Astrocyte (in vitro differentiated cells and primary cell): ENCODE data around the gene WBP1. TPM values are rescaled to one million over a fixed set of nuclear protein-coding genes. Genes with fewer than 3 reads are reported as not detected.

ENCODE experiments used
- DNase-seq: peaks from one replicate; pipeline ENCODE4 v3.0.0-alpha.2; 2010; ENCODE audit warnings: low read depth
- FAIRE-seq: peaks from 2 replicates; lab custom pipeline; 2011; peaks lifted over from hg19 to GRCh38; lab: Jason Lieb, UNC
- H2AFZ ChIP-seq: 2 replicates; pipeline ENCODE4 v1.6.0; 2012; ENCODE audit warnings: low read depth, low read length, inconsistent platforms
- H3K27ac ChIP-seq: 2 replicates; pipeline ENCODE4 v1.5.1; 2011; ENCODE audit warnings: low read depth, low read length, inconsistent platforms
- H3K27me3 ChIP-seq: 2 replicates; pipeline ENCODE4 v1.6.0; 2011; ENCODE audit warnings: low read length, inconsistent platforms; ENCODE audit not compliant: insufficient read depth
- H3K36me3 ChIP-seq: 2 replicates; pipeline ENCODE4 v1.5.1; 2011; ENCODE audit warnings: low read length, inconsistent platforms; ENCODE audit not compliant: insufficient read depth
- H3K4me1 ChIP-seq: 2 replicates; pipeline ENCODE4 v1.5.1; 2011; ENCODE audit warnings: low read length, inconsistent platforms; ENCODE audit not compliant: insufficient read depth
- H3K4me2 ChIP-seq: 2 replicates; pipeline ENCODE4 v1.6.0; 2012; ENCODE audit warnings: low read length, inconsistent platforms
- H3K4me3 ChIP-seq: 2 replicates; pipeline ENCODE4 v1.5.1; 2011; ENCODE audit warnings: low read depth, mild to moderate bottlenecking, low read length, inconsistent platforms; ENCODE audit not compliant: insufficient read depth
- H3K79me2 ChIP-seq: 2 replicates; pipeline ENCODE4 v1.6.0; 2012; ENCODE audit warnings: mild to moderate bottlenecking, low read length, inconsistent platforms; ENCODE audit not compliant: insufficient read depth
- H3K9ac ChIP-seq: 2 replicates; pipeline ENCODE4 v1.6.0; 2012; ENCODE audit warnings: mild to moderate bottlenecking, low read length, inconsistent platforms
- H3K9me3 ChIP-seq: 2 replicates; pipeline ENCODE4 v1.5.1; 2012; ENCODE audit warnings: low read depth, mild to moderate bottlenecking, low read length, inconsistent platforms; ENCODE audit not compliant: insufficient read depth
- H4K20me1 ChIP-seq: 2 replicates; pipeline ENCODE4 v1.6.0; 2012; ENCODE audit warnings: low read length, inconsistent platforms; ENCODE audit not compliant: insufficient read depth
- H3K27ac Mint-ChIP-seq: one replicate; pipeline ENCODE4 v1.8.0; 2021; ENCODE audit warnings: mild to moderate bottlenecking, mixed read lengths; ENCODE audit not compliant: unreplicated experiment
- H3K27me3 Mint-ChIP-seq: one replicate; pipeline ENCODE4 v1.8.0; 2021; ENCODE audit warnings: low read depth, mixed read lengths; ENCODE audit not compliant: unreplicated experiment
- H3K36me3 Mint-ChIP-seq: one replicate; pipeline ENCODE4 v1.8.0; 2021; ENCODE audit warnings: low read depth, mixed read lengths; ENCODE audit not compliant: unreplicated experiment
- H3K4me1 Mint-ChIP-seq: one replicate; pipeline ENCODE4 v1.8.0; 2021; ENCODE audit warnings: low read depth, mixed read lengths; ENCODE audit not compliant: unreplicated experiment
- H3K4me3 Mint-ChIP-seq: one replicate; pipeline ENCODE4 v1.8.0; 2021; ENCODE audit warnings: mild to moderate bottlenecking, moderate library complexity, mixed read lengths; ENCODE audit not compliant: unreplicated experiment
- H3K9me3 Mint-ChIP-seq: one replicate; pipeline ENCODE4 v1.8.0; 2021; ENCODE audit warnings: mild to moderate bottlenecking, mixed read lengths; ENCODE audit not compliant: unreplicated experiment
- EZH2 ChIP-seq: IDR thresholded peaks from 2 replicates; pipeline ENCODE4 v1.6.1; 2012; ENCODE audit warnings: mild to moderate bottlenecking, low read length, inconsistent platforms; ENCODE audit not compliant: insufficient read depth
- total RNA-seq: library from RNA; stranded (reverse); gene quantifications from 2 replicates; pipeline ENCODE4 v1.2.1, GENCODE V29; 2021
- TF ChIP-seq, protein P1 (sequence below): IDR thresholded peaks from 2 replicates; pipeline ENCODE4 v1.5.1; 2011; ENCODE audit warnings: low read depth, mild to moderate bottlenecking, inconsistent platforms, low read length, moderate library complexity; ENCODE audit not compliant: insufficient read depth

The WBP1 gene
- total RNA-seq, 1 donor from 2014 or later, result 56.4 TPM

DNA sequence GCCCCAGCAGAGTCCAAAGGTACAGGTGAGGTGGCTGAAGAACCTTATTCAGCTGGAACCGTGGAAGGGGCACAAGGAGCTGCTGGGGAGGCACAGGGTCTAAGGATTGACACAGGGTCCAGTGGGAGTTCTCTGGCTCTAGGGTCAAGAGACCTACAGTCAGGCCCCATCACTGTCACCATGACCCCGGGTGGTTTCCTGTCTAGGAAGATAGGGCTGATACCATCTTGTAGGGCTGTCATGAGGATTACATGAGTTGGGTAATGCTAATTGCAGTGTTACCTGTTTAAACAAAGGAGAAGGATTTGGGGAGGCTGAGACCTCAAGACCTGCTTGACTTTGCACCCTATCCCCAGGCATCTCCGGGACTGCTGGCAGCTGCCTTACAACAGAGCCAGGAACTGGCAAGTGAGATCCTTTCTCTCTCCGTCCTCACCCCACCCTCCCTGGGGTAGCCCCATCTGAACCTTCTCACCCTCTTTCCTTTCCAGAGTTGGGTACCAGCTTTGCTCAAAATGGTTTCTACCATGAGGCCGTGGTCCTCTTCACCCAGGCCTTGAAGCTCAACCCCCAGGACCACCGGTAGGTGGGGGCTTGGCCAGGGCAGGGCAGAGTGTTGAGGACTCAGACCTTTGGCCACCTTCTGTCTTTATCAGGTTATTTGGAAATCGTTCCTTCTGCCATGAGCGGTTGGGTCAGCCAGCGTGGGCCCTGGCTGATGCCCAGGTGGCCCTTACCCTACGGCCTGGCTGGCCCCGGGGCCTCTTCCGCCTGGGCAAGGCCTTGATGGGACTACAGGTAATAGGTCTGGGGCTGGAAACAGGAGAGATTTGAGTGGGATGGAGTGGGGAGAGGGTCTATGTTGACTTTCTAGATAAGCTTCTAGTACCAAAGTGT, 33.7 kb downstream of the WBP1 start:
- Histone ChIP-seq H2AFZ (no peak overlapping the region), H3K9ac (no peak overlapping the region), H3K4me3 (no peak overlapping the region), H3K27me3 (peaks cover under 1% of the 10 kb centered on the region), H3K27ac (no peak overlapping the region), H3K4me1 (peaks cover 4% of the 10 kb centered on the region), H3K36me3 (peaks cover 6% of the 10 kb centered on the region), H3K4me2 (no peak overlapping the region), H3K79me2 (no peaks in the 10 kb centered on the region), H4K20me1 (peaks cover 7% of the 10 kb centered on the region), H3K9me3 (no peaks in the 10 kb centered on the region)
- TF ChIP-seq, protein P1, sequence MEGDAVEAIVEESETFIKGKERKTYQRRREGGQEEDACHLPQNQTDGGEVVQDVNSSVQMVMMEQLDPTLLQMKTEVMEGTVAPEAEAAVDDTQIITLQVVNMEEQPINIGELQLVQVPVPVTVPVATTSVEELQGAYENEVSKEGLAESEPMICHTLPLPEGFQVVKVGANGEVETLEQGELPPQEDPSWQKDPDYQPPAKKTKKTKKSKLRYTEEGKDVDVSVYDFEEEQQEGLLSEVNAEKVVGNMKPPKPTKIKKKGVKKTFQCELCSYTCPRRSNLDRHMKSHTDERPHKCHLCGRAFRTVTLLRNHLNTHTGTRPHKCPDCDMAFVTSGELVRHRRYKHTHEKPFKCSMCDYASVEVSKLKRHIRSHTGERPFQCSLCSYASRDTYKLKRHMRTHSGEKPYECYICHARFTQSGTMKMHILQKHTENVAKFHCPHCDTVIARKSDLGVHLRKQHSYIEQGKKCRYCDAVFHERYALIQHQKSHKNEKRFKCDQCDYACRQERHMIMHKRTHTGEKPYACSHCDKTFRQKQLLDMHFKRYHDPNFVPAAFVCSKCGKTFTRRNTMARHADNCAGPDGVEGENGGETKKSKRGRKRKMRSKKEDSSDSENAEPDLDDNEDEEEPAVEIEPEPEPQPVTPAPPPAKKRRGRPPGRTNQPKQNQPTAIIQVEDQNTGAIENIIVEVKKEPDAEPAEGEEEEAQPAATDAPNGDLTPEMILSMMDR, result no peak
- TF ChIP-seq EZH2, result no peak
- peak overlapping the region; percentile 58 for H3K27ac Mint-ChIP-seq
- H3K36me3 Mint-ChIP-seq, result peaks cover 38% of the 10 kb centered on the region
- no peak overlapping the region for H3K4me3 Mint-ChIP-seq
- DNase-seq, result no peak
- H3K4me1 Mint-ChIP-seq, result peaks cover 9% of the 10 kb centered on the region
- no peak for FAIRE-seq
- peaks cover 15% of the 10 kb centered on the region for H3K27me3 Mint-ChIP-seq
- no peaks in the 10 kb centered on the region for H3K9me3 Mint-ChIP-seq

DNA sequence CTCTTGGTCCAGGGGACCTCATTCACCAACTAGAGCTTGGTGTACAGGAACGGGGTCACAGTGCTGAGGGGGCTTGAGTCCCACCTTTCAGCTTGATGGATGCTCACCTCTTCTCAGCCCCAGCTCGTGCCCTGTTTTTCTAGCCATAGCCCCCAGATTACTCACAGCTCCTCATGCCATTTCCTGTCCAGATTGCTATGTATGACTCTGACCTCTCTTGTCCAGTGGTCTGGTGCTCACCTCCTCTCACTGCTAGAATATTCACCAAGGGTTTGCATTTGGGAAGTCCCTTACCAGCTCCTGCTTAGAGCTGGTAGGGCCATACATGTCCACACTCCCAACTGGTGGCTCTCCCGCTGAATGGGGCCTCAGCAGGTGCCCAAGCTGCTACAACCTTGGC, 35.3 kb downstream of the WBP1 start:
- peaks cover 30% of the 10 kb centered on the region for H3K27me3 Mint-ChIP-seq
- peaks cover 16% of the 10 kb centered on the region for H3K4me1 ChIP-seq
- no peak overlapping the region for H3K27ac ChIP-seq
- no peaks in the 10 kb centered on the region for H3K9me3 Mint-ChIP-seq
- H3K4me3 Mint-ChIP-seq, result peak overlapping the region; percentile 6
- no peak overlapping the region for H3K9ac ChIP-seq
- H2AFZ ChIP-seq, result no peak overlapping the region
- no peaks in the 10 kb centered on the region for H3K79me2 ChIP-seq
- H3K36me3 Mint-ChIP-seq, result peaks cover 38% of the 10 kb centered on the region
- H3K36me3 ChIP-seq, result peaks cover 6% of the 10 kb centered on the region
- FAIRE-seq (no peak), DNase-seq (no peak)
- peaks cover 17% of the 10 kb centered on the region for H3K27me3 ChIP-seq
- no peaks in the 10 kb centered on the region for H3K9me3 ChIP-seq
- H3K4me1 Mint-ChIP-seq, result peaks cover 15% of the 10 kb centered on the region
- no peak for TF ChIP-seq EZH2
- TF ChIP-seq, protein P1, result no peak
- H4K20me1 ChIP-seq, result peaks cover 7% of the 10 kb centered on the region
- H3K4me3 ChIP-seq, result no peak overlapping the region
- no peak overlapping the region for H3K27ac Mint-ChIP-seq
- H3K4me2 ChIP-seq, result no peak overlapping the region

DNA sequence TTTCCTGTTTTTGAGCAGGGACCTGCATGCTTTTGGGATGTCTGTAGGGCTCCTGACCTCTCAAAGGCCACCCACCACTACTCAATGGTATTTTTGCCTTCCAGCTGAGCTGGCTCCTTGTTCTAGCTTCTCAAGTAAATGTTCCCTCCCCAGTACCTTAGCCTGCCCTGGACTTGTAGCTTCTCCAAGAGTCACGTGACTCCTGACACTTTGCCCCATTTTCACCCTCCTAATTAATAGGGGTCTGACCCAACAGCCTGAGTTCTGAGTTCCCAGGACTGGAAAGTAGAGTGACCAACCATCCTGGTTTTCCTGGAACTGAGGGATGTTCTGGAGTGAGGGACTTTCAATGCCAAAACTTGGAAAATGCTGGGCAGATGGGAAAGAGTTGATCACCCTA, 37.2 kb downstream of the WBP1 start:
- Mint-ChIP-seq H3K27me3 (peaks cover 44% of the 10 kb centered on the region), H3K9me3 (no peaks in the 10 kb centered on the region), H3K36me3 (peaks cover 30% of the 10 kb centered on the region), H3K27ac (no peak overlapping the region), H3K4me1 (peaks cover 14% of the 10 kb centered on the region), H3K4me3 (no peak overlapping the region)
- TF ChIP-seq, protein P1, result no peak
- TF ChIP-seq EZH2, result no peak
- peaks cover 6% of the 10 kb centered on the region for H3K36me3 ChIP-seq
- H3K9ac ChIP-seq, result no peak overlapping the region
- no peak for FAIRE-seq
- no peak overlapping the region for H3K4me3 ChIP-seq
- peaks cover 32% of the 10 kb centered on the region for H3K27me3 ChIP-seq
- H3K79me2 ChIP-seq, result no peaks in the 10 kb centered on the region
- no peaks in the 10 kb centered on the region for H3K9me3 ChIP-seq
- no peak for DNase-seq
- H3K4me1 ChIP-seq, result peaks cover 18% of the 10 kb centered on the region
- H3K27ac ChIP-seq, result no peak overlapping the region
- H3K4me2 ChIP-seq, result no peak overlapping the region
- H4K20me1 ChIP-seq, result no peaks in the 10 kb centered on the region
- no peak overlapping the region for H2AFZ ChIP-seq
